ENCODE measurements around the gene PLB1.

DNA sequence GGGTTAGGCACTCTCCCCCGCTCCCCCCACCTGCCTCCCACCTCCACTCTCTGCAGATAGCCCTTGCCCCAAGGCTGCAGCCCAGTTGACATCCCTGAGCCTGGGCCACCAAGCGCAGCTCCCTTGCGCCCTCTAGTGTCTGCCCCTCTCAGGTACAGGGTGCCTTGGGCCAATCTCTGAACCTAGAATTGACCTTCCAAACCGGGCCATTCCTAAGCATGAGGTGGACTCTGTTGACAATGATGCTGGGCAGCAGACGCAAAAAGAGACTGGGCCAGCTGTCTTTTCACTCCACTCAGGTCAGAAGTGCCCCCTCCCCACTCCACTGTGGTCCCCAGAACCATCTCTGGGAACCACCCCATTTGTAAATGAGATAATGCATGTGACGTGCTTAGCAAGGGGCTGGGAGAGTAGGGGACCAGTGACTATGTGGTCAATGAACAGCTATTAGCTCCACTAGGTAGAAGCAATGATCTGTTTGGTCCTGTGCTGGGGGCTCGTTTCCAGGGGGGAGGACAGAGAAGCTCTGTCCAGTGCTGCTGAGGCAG lies 43.3 kb upstream of the PLB1 start:
- TF ChIP-seq EZH2 (IDR thresholded peaks at IDR 0.05): no peak
- no peak for TF ChIP-seq POLR2AphosphoS5 (IDR thresholded peaks at IDR 0.05; ENCODE audit: borderline replicate concordance, low read depth, low read length)
